OCI-LY1 (cell line): ENCODE results near the gene GOPC.
A peak's percentile ranks its signal among the peaks of the same experiment; 100 is the strongest.

ENCODE experiments used
- H2AFZ ChIP-seq: fragments of 200-600 bp; sonication (generic), shearing (Covaris generic); 2 replicates; pipeline ENCODE4 v1.6.0; 2014; ENCODE audit warnings: antibody characterized with exemption, mild to moderate bottlenecking, low read length
- H3F3A ChIP-seq: fragments of 200-600 bp; sonication (generic), shearing (Covaris generic); 2 replicates; pipeline ENCODE4 v1.6.0; 2014; ENCODE audit warnings: mild to moderate bottlenecking, antibody characterized with exemption, low read length, moderate library complexity; ENCODE audit not compliant: insufficient read depth
- H3K27ac ChIP-seq: fragments of 200-600 bp; sonication (generic); 2 replicates; pipeline ENCODE4 v1.5.1; 2014; ENCODE audit warnings: low read length, mixed run types, mild to moderate bottlenecking, low read depth; ENCODE audit not compliant: poor library complexity, severe bottlenecking
- H3K27me3 ChIP-seq: fragments of 200-600 bp; sonication (generic); 2 replicates; pipeline ENCODE4 v1.6.0; 2014; ENCODE audit warnings: antibody characterized with exemption, mild to moderate bottlenecking, low read length, moderate library complexity; ENCODE audit not compliant: insufficient read depth
- H3K36me3 ChIP-seq: fragments of 200-600 bp; sonication (generic); 2 replicates; pipeline ENCODE4 v1.6.1; 2014; ENCODE audit warnings: mild to moderate bottlenecking, antibody characterized with exemption, low read length, moderate library complexity, mixed read lengths; ENCODE audit not compliant: insufficient read depth
- H3K4me1 ChIP-seq: fragments of 200-600 bp; sonication (generic); 2 replicates; pipeline ENCODE4 v1.5.1; 2014; ENCODE audit warnings: mild to moderate bottlenecking, low read length, moderate library complexity; ENCODE audit not compliant: insufficient read depth, severe bottlenecking
- H3K4me2 ChIP-seq: fragments of 200-600 bp; sonication (generic), shearing (Covaris generic); 2 replicates; pipeline ENCODE4 v1.6.1; 2014; ENCODE audit warnings: low read length
- H3K4me3 ChIP-seq: fragments of 200-600 bp; sonication (generic); 2 replicates; pipeline ENCODE4 v1.5.1; 2014; ENCODE audit warnings: low read length, low read depth, mild to moderate bottlenecking, mixed read lengths; ENCODE audit not compliant: poor library complexity, severe bottlenecking
- H3K79me2 ChIP-seq: fragments of 200-600 bp; shearing (Covaris generic); 2 replicates; pipeline ENCODE4 v1.6.1; 2016; ENCODE audit warnings: mixed run types, low read length, mixed read lengths; ENCODE audit not compliant: insufficient read depth
- H3K9ac ChIP-seq: fragments of 200-600 bp; sonication (generic), shearing (Covaris generic); 2 replicates; pipeline ENCODE4 v1.6.1; 2014; ENCODE audit warnings: mild to moderate bottlenecking, low read length, mixed read lengths
- H3K9me2 ChIP-seq: fragments of 200-600 bp; sonication (generic), shearing (Covaris generic); 2 replicates; pipeline ENCODE4 v1.6.1; 2014; ENCODE audit warnings: low read depth, mild to moderate bottlenecking, low read length, mixed read lengths
- H3K9me3 ChIP-seq: fragments of 200-600 bp; shearing (Covaris generic); 2 replicates; pipeline ENCODE4 v1.6.1; 2014; ENCODE audit warnings: low read length, mixed read lengths
- H4K20me1 ChIP-seq: fragments of 200-600 bp; sonication (generic), shearing (Covaris generic); 2 replicates; pipeline ENCODE4 v1.6.0; 2016; ENCODE audit warnings: mild to moderate bottlenecking, low read length; ENCODE audit not compliant: insufficient read depth
- EZH2 ChIP-seq: fragments of 200-600 bp; sonication (generic), shearing (Covaris generic); IDR thresholded peaks from 2 replicates; pipeline ENCODE4 v1.8.0; 2017; ENCODE audit warnings: borderline replicate concordance, mixed run types, mild to moderate bottlenecking, antibody characterized with exemption, low read length, moderate library complexity, mixed read lengths
- TF ChIP-seq, protein P1 (sequence below): fragments of 200-600 bp; sonication (generic), shearing (Covaris generic); IDR thresholded peaks from 2 replicates; pipeline ENCODE4 v1.5.1; 2017; ENCODE audit warnings: mild to moderate bottlenecking, antibody characterized with exemption, low read length, moderate library complexity, mixed read lengths

The GOPC gene

DNA sequence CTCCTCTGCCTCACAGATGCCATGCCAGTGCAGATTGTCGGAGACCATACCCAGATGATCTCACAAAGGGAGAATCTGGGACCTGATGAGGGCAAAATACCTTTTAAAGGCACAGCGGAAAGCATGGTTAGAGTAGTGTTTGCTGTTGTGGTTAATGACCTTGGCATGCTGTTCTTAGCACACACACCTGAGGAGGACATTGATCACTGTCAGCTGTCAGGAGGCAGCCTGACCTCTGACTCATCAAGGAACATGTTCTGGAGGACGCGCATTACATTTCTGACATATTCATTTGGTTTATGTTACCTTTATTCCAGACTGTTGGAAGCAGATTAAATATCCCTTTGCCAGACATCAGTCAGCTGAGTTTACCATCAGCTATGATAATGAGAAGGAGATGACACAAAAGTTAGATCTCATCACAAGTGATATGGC, 57.1 kb downstream of the GOPC start:
- no peak overlapping the region for H3K4me2 ChIP-seq
- no peak for TF ChIP-seq EZH2
- TF ChIP-seq, protein P1, sequence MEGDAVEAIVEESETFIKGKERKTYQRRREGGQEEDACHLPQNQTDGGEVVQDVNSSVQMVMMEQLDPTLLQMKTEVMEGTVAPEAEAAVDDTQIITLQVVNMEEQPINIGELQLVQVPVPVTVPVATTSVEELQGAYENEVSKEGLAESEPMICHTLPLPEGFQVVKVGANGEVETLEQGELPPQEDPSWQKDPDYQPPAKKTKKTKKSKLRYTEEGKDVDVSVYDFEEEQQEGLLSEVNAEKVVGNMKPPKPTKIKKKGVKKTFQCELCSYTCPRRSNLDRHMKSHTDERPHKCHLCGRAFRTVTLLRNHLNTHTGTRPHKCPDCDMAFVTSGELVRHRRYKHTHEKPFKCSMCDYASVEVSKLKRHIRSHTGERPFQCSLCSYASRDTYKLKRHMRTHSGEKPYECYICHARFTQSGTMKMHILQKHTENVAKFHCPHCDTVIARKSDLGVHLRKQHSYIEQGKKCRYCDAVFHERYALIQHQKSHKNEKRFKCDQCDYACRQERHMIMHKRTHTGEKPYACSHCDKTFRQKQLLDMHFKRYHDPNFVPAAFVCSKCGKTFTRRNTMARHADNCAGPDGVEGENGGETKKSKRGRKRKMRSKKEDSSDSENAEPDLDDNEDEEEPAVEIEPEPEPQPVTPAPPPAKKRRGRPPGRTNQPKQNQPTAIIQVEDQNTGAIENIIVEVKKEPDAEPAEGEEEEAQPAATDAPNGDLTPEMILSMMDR, result no peak
- H3K4me1 ChIP-seq, result peaks cover 37% of the 10 kb centered on the region
- H3K79me2 ChIP-seq, result no peaks in the 10 kb centered on the region
- H3K36me3 ChIP-seq, result no peaks in the 10 kb centered on the region
- H3K9ac ChIP-seq, result no peak overlapping the region
- H3K27ac ChIP-seq, result peak overlapping the region; percentile 16
- no peaks in the 10 kb centered on the region for H3F3A ChIP-seq
- H3K9me3 ChIP-seq, result no peaks in the 10 kb centered on the region
- no peaks in the 10 kb centered on the region for H3K9me2 ChIP-seq
- H2AFZ ChIP-seq, result no peak overlapping the region
- H3K4me3 ChIP-seq, result no peak overlapping the region
- no peaks in the 10 kb centered on the region for H3K27me3 ChIP-seq
- H4K20me1 ChIP-seq, result no peaks in the 10 kb centered on the region

DNA sequence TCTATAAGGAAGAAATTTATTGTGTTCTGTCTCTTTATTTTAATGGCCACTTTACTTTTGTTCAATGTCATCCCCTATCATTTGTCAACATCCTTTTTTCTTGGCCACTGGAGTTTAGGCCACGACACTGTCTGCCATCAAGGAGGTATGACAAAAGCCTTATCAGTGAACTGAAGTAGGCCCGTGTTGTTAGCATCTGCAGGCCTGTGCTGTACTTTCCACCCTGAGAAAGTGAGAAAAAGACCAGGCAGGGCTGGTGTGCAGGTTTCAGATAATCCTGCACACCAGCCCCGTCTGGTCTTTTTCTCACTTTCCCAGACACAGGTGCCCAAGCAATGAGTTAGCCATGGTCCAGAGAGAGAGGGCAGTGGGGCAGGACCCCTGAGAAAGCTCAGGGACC, 57.6 kb downstream of the GOPC start:
- Histone ChIP-seq H3K9me3 (no peaks in the 10 kb centered on the region), H3K4me2 (no peak overlapping the region), H4K20me1 (no peaks in the 10 kb centered on the region), H3K9me2 (no peaks in the 10 kb centered on the region), H3F3A (no peaks in the 10 kb centered on the region), H3K27me3 (no peaks in the 10 kb centered on the region), H3K4me1 (peaks cover 33% of the 10 kb centered on the region), H2AFZ (no peak overlapping the region), H3K36me3 (no peaks in the 10 kb centered on the region), H3K79me2 (no peaks in the 10 kb centered on the region), H3K27ac (peak overlapping the region; percentile 16), H3K9ac (no peak overlapping the region), H3K4me3 (no peak overlapping the region)
- TF ChIP-seq EZH2, result no peak
- TF ChIP-seq, protein P1, result no peak

DNA sequence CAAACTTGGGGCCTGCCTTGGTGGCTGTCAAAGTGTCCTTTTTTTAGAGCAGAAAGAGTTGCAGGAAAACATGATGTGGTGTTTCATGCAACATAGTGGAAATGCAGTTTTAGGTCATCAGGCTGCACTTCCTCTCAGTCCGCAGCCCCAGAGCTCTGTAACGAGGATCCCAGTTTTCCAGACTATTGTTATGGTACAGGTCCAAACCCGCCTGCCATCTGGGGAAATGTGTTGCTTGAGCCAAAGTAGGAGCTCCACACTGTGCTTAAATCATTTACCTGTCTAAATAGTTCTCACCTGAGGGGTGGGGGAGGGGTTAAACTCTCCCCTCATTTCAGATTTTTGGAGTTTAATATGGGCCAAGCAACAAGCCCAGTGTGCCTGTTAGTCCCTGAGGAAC, 59.8 kb downstream of the GOPC start:
- no peaks in the 10 kb centered on the region for H3K79me2 ChIP-seq
- no peak overlapping the region for H3K9ac ChIP-seq
- H3F3A ChIP-seq, result no peaks in the 10 kb centered on the region
- no peak overlapping the region for H2AFZ ChIP-seq
- no peak overlapping the region for H3K27ac ChIP-seq
- H3K27me3 ChIP-seq, result no peaks in the 10 kb centered on the region
- H3K4me3 ChIP-seq, result no peak overlapping the region
- peaks cover 11% of the 10 kb centered on the region for H3K4me1 ChIP-seq
- H3K9me3 ChIP-seq, result no peaks in the 10 kb centered on the region
- no peaks in the 10 kb centered on the region for H3K36me3 ChIP-seq
- no peaks in the 10 kb centered on the region for H3K9me2 ChIP-seq
- H4K20me1 ChIP-seq, result no peaks in the 10 kb centered on the region
- no peak overlapping the region for H3K4me2 ChIP-seq
- no peak for TF ChIP-seq EZH2
- TF ChIP-seq, protein P1, result no peak
